H7 (cell line): Measurements from ENCODE around the gene EXT2. TPM values are rescaled to one million over a fixed set of nuclear protein-coding genes. Genes with fewer than 3 reads are reported as not detected.

Source experiments
- DNase-seq: peaks from one replicate; pipeline ENCODE4 v3.0.0; 2012
- H3K27me3 ChIP-seq: 2 replicates; pipeline ENCODE4 v1.6.0; 2011; ENCODE audit warnings: mild to moderate bottlenecking, low read length; ENCODE audit not compliant: control insufficient read depth, insufficient read depth
- H3K36me3 ChIP-seq: replicated peaks from 2 replicates; pipeline ENCODE4 v1.5.1; 2011; ENCODE audit warnings: low read length; ENCODE audit not compliant: control insufficient read depth, insufficient read depth
- H3K4me3 ChIP-seq: 2 replicates; pipeline ENCODE4 v1.5.1; 2011; ENCODE audit warnings: low read depth, mild to moderate bottlenecking, control low read depth, low read length, moderate library complexity; ENCODE audit not compliant: insufficient read depth
- total RNA-seq: library from RNA; depleted of rRNA; stranded (reverse); fragments of >200 nt; shearing (Covaris generic); gene quantifications from 2 replicates; pipeline ENCODE4 v1.2.3, GENCODE V29; 2014

Gene EXT2
- total RNA-seq, 1 experiment from 2014 or later: 52.4 TPM

DNA sequence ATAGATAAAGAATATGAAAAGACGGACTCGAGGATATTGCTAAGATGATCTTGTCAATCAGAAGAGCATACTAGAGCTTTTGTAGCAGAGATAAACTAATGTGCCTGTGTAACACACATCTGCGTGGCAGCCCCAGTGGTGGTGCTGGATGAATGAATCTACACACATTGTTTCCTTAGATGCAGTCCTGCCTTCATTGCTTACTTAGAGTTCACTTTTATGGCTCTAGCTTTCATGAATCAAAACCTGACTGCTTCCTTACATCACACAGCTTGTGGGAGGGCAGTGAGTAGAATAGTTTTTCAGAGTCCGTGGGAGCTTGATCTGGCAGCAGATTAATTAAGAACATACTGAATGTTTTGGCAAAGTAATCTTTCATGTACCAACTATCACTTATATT, 83.7 kb downstream of the EXT2 start:
- Histone ChIP-seq H3K4me3 (no peak overlapping the region), H3K36me3 (no peaks in the 10 kb centered on the region), H3K27me3 (no peaks in the 10 kb centered on the region)
- DNase-seq: no peak

DNA sequence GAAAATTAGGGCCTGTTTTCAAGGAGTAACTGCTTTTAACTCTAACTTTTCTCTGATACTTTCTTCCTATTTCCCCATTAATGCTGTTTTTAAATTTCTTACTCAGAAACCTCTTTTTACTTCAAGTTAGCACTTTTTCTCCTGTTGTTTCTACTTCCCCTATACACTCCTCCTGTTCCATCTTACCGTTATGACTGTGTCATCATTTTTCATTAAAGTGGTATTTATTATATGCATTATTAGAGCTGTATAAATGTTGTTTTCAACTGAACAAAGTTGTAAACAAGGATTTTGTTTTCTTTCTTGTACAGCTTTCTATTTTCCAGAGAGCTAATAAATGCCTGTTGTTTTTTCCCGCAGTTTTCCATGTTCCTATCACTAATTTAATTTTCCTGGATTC, 84.6 kb downstream of the EXT2 start:
- Histone ChIP-seq H3K27me3 (no peaks in the 10 kb centered on the region), H3K36me3 (no peaks in the 10 kb centered on the region), H3K4me3 (no peak overlapping the region)
- no peak for DNase-seq

DNA sequence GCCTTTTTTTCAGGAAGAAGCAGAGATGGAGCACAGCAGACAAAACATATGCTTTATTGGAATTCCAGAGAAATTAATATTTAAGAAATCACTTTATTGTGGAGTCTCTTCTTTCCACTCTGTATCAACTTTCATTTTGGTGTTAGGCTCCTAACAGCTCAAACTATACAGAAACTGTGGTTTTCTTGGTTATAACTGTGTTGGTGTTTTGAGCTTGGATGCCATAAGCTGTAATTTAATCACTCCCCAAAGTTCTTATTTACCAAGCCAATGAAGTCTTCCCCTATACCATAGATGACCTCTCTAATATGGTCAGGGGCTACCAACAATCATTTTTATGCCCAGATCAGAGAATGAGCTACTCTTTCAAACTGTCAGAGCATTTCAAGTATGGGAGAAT, 90.0 kb downstream of the EXT2 start:
- no peak for DNase-seq
- Histone ChIP-seq H3K4me3 (no peak overlapping the region), H3K27me3 (no peaks in the 10 kb centered on the region), H3K36me3 (no peaks in the 10 kb centered on the region)

DNA sequence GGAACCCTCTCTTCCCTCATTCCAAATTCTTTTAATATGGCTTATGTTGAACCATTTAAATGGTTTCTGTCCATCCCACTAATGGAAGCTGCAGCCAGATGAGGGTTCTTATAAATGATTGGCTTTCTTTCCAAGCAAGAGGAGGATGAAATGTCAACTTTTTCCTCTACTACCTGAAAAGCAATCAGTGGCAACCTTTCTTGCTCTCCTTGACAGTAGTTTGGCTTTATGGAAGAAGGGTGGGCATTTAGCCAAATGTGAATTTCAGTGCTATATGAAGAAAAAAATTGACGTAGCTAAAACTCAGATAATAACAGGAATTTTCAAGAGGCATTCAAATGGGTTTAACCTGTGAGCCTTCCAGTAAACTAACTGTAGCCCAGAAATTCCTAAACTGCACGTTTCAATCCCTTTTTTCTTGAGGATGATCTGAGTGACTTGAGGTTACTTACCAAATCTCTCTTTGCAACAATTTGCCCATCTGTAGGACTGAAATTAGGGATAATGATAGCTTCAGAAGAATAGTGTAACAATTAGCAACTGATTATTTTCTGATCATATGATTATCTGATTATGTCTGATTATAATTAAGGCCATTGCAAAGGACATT, 90.9 kb downstream of the EXT2 start:
- Histone ChIP-seq H3K27me3 (no peaks in the 10 kb centered on the region), H3K36me3 (no peaks in the 10 kb centered on the region), H3K4me3 (no peak overlapping the region)
- no peak for DNase-seq

DNA sequence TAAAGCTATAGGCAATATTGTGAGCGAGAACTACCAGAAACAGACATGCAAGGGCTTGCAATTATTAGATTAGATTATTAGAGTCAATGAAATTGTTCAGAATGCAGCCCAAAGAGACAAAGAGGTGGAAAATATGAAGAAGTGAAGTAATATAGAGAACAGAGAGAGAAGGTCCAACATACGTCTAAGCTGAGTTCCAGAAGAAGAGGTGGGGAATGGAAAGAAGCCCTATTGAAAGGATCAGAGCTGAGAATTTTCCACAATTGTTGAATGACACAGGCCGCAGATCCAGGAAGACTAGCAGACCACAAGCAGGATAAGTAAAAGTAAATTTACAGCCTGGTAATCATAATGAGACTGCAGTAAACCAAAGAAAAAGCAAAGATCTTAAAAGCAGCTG, 93.2 kb downstream of the EXT2 start:
- Histone ChIP-seq H3K36me3 (no peaks in the 10 kb centered on the region), H3K4me3 (no peak overlapping the region), H3K27me3 (no peaks in the 10 kb centered on the region)
- DNase-seq: no peak

DNA sequence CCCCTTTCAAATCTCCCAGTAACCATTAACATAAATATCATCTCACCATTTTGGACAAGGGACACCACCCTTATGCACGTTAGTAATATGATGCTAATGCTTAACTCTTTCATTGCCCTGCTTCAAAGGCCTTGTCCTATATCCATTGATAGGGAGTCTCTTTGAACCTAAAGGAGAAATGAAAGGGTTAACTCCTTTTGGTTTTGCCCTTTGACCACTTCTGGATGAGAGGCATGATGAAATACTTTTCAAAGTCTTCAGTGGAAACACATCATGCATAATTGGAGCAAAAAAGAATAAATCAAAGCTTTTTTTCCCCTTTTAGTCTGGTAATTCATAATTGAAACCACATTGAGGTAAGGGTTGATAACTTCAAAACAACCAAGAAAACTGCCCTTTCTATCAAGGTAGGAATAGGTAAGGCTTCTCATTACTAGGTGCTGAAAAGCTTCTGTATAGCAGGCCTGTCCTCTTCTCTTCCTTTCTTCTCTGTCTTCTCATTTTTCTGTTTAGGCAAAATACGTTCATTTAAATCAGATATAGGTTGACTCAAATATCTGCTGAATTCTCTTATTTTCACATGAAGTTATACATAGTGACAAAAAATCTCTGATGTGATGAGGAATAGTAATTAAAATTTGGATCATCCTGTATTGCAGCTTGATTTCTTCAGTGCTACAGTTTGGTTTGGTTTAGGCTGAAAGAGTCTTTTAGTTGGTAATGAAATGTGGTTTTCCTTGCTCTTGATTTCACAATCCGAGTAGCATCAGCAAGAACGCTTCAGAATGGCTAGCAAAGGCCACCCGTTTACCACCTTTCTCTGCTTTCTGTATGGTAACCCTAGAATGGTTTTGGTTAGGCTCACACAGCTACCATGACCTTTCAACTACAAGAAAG, 94.8 kb downstream of the EXT2 start:
- no peak overlapping the region for H3K4me3 ChIP-seq
- no peaks in the 10 kb centered on the region for H3K36me3 ChIP-seq
- DNase-seq: no peak
- no peaks in the 10 kb centered on the region for H3K27me3 ChIP-seq

DNA sequence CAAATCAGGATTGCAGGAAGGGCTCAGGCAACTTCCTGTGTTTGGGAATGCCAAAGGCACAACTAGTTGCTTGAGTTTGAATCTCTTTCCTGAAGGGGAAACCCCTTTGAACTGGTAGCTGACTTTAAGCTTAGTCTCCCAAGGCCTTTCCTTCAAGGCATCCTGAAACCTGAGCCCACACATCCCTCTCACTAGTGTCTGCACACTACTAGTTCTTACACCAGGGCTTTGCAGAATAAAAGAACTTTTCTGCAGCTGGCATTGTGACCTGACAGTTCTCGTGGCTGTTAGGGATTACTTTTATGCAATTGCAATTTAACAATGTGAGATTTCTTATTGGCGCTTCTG, 95.4 kb downstream of the EXT2 start:
- Histone ChIP-seq H3K36me3 (no peaks in the 10 kb centered on the region), H3K27me3 (no peaks in the 10 kb centered on the region), H3K4me3 (no peak overlapping the region)
- peak; percentile 32 for DNase-seq

DNA sequence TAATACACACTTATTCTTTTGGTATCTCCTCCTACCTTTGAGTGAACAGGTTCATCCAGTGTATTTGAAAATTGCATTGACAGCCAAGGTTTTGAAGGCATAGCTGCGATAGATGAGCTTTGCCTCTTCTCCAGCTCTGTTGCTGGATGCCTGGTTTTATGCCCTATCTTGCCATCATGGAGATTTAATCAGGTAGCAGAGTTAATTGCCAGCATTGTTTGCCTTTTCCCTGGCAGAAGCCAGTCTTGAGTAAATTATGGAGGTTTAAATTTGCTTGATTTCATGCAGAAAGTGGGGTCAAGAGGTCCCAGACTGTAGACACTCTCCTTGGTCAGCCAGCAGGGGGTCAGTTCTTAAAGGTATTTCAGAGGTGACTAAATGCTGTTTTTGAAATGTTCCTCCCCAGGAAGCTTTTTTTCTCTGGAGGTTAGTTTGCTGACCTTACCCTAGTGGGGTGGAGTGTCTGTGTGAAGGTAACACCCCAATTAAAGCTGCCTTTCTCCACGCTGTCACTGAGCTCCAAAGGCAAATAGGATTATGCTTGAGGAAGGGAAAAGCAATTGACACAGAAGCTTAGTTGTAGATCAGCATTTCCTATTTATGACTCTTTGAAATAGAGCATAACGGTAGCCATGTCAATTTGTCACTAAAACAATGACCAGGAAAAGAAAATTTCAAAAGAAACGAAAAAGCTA, 96.0 kb downstream of the EXT2 start:
- Histone ChIP-seq H3K36me3 (no peaks in the 10 kb centered on the region), H3K4me3 (no peak overlapping the region), H3K27me3 (no peaks in the 10 kb centered on the region)
- no peak for DNase-seq

DNA sequence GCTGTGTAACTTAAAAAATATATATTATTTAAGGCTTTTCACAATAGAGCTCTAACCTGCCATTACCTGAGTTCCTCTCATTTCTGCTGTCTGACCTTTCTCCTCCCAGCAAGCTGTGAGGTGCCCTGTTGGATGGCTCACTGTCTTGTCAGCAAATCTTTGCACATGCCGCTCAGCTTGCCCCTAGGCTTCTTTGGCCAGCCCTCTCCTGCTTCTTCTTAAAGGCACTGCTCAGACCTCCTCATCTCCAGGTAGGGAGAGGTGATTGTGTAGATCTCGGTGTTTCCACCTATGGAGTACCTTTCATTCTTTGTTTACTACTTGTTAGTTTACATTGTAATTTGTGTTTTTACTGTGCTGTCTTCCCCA, 96.5 kb downstream of the EXT2 start:
- no peaks in the 10 kb centered on the region for H3K36me3 ChIP-seq
- DNase-seq: no peak
- no peaks in the 10 kb centered on the region for H3K27me3 ChIP-seq
- H3K4me3 ChIP-seq: no peak overlapping the region

DNA sequence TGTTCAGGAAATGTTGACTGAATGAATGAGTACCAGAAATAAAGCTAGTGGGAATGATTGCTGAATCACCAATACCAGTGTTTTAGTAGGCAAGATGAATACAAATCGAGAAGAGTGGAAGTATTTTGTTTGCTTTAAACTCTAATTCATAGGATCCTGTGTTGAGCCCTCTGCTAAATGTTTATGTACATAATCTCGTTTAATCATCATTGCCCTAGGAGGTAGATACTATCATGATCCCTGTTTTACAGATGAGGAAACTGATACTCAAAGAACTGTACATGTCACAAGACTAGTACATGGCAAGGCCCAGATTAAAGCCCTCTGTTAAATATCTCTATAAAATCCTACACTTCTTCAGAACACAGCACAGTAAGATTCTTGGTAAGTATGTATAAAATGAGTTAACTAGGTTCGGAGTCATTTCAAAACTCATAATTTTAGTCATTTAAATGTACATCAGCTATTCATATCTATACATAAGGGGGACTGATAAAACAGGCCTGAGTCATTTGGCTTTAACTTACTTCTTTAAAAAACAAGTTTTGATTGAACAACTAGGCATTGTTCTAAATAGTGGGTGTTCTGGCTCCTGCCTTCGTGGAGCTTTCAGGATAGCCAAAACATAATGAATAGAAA, 97.1 kb downstream of the EXT2 start:
- Histone ChIP-seq H3K36me3 (no peaks in the 10 kb centered on the region), H3K27me3 (no peaks in the 10 kb centered on the region), H3K4me3 (no peak overlapping the region)
- no peak for DNase-seq

DNA sequence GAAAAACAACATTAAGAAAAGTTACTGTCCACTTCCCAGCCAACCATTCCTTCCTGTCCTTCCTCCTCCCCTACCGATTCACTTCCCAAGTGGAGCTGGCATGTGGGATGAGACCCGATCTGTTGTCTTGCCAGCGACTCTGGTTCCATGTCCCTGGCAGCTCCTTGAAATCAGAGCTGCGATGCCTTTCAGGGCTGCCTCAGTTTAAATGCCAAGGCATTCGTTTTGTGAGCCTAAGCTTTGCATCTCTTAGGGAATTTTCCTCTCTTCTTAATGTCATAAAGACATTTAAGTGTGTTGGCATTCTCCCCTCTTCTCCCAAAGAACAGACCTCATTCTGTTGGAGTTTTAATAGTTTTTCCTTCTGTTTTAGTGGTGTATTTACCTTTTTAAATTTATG, 98.4 kb downstream of the EXT2 start:
- Histone ChIP-seq H3K36me3 (no peaks in the 10 kb centered on the region), H3K27me3 (no peaks in the 10 kb centered on the region), H3K4me3 (no peak overlapping the region)
- no peak for DNase-seq

DNA sequence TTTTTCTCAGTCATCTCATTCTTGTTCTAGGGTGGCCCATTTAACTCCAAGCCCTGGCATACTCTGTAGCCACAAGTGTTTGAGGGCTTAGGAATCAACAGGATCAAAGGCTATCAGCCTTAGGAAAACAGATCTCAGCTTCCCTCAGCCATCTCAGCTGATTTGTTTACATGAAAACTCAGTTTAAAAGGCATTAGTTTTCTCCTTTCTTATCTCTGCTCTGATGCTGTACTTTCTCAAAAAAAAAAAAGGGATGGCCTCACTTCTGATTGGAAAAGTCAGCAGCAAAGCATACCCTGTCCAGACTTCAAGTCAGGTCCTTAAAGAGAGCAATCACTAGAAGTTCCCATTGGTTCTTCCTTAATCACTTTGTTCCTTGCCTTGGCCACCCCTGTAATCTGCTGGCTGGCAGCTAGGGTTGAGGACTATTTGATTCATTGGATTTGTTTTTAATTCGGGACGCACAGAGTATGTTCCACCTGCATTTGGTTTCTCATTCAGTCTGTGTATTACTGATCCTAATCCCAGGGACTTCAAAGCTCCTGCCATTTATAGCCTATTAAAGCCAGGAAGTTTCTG, 102.8 kb downstream of the EXT2 start:
- no peak for DNase-seq
- Histone ChIP-seq H3K36me3 (no peaks in the 10 kb centered on the region), H3K27me3 (no peaks in the 10 kb centered on the region), H3K4me3 (no peak overlapping the region)

DNA sequence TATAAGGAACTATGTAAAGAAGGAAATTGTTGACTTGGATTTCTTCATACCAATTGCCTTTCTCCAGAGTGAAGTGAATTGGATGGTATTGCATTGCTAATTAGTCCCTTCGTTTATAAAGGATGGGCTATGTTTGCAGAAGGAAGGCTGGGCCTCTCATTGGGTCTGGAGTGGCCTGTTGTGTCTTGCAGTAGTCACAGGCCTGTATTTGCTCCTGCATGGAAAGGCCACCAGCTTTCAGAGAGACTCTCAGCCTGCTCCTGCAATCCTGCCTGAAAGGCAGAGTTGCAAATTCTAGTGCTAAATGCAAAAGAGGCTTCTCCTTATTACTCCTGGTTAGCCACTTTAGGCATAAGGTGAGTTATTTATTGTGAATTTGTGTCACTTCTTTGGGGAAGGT, 103.8 kb downstream of the EXT2 start:
- H3K27me3 ChIP-seq: no peaks in the 10 kb centered on the region
- H3K4me3 ChIP-seq: no peak overlapping the region
- H3K36me3 ChIP-seq: no peaks in the 10 kb centered on the region
- peak; percentile 27 for DNase-seq

DNA sequence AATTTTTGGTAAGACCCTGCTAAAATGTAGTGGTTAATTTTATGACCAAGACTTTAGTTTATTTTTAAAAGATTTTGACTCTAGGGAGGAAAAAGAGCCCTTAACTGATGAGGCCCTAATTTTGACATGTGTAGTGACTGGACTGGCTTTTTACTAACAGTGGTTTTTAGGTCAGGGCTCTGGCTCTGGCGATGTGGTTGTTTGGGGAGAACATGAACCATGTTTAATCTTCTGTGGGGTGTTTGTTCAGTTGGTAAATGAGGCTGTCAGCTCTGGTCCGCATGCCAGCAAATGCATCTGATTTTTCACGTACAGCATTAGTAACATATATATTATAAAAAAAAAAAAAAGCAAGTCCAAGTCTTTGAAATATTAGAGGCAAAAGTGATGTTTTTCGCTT, 104.3 kb downstream of the EXT2 start:
- no peak overlapping the region for H3K4me3 ChIP-seq
- no peaks in the 10 kb centered on the region for H3K36me3 ChIP-seq
- DNase-seq: no peak
- H3K27me3 ChIP-seq: no peaks in the 10 kb centered on the region
